ENCODE results near the gene IMPA2. TPM values are rescaled to one million over a fixed set of nuclear protein-coding genes. Genes with fewer than 3 reads are reported as not detected.

The IMPA2 gene
- total RNA-seq, 3 donors from 2014 or later (not counting 1 experiment from before 2014, with no cell fraction given), result 2.7 to 6.6 (median 3.6) TPM

DNA sequence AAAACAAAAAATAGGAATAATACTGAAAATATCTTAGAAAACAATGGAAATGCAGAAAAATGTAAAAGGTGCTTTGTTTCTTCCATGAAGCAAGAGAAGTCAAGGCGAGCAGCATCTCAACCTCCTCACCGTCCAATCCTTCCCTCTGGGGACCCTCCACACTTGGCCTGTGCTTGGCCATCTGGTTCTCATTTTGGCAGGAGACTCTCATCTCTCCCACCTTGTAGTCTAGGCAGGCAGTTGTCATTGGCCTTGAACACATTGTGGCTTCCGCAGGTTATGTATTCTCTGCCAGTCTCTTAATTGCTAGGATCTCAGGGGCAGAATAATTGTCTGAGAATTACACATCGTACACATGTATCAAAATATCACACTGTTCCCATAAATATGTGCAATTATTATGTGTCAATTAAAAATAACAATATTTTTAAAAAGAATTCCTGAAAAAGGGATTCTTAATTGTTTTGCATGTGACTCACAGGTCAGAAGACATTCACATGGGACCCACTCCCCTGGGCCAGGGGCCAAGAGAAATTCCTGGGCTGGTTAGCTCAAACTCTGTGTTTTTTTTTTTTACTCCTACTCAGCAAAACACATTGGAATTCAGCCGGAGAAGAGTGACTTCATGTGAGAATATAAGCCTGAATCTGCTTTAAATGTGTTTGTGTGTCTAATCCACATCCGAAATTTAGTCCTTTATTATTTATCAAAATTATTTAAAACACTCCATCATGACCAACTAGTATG, 98.4 kb downstream of the IMPA2 start:
- 79% methylated on average over 4 of the region's 6 CpGs for WGBS (ENCODE audit: insufficient coverage)
- H3K4me3 ChIP-seq (ENCODE audit: low read length), result no peak overlapping the region
- H3K36me3 ChIP-seq (ENCODE audit: control insufficient read depth, insufficient read depth, low read length), result no peaks in the 10 kb centered on the region
- H3K9me3 Mint-ChIP-seq, result no peaks in the 10 kb centered on the region
- H3K36me3 Mint-ChIP-seq, result no peaks in the 10 kb centered on the region
- no peak for ATAC-seq
- no peaks in the 10 kb centered on the region for H3K9me3 ChIP-seq (ENCODE audit: control insufficient read depth, insufficient read depth, low read length)
- H3K27ac Mint-ChIP-seq, result no peak overlapping the region
- no peak overlapping the region for H3K4me3 Mint-ChIP-seq
- TF ChIP-seq, protein P1, sequence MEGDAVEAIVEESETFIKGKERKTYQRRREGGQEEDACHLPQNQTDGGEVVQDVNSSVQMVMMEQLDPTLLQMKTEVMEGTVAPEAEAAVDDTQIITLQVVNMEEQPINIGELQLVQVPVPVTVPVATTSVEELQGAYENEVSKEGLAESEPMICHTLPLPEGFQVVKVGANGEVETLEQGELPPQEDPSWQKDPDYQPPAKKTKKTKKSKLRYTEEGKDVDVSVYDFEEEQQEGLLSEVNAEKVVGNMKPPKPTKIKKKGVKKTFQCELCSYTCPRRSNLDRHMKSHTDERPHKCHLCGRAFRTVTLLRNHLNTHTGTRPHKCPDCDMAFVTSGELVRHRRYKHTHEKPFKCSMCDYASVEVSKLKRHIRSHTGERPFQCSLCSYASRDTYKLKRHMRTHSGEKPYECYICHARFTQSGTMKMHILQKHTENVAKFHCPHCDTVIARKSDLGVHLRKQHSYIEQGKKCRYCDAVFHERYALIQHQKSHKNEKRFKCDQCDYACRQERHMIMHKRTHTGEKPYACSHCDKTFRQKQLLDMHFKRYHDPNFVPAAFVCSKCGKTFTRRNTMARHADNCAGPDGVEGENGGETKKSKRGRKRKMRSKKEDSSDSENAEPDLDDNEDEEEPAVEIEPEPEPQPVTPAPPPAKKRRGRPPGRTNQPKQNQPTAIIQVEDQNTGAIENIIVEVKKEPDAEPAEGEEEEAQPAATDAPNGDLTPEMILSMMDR (IDR thresholded peaks at IDR 0.05), result no peak
- intact Hi-C loops (cut with micrococcal nuclease), result no loop called here
- no peak for DNase-seq
- no peaks in the 10 kb centered on the region for H3K4me1 Mint-ChIP-seq
- no peaks in the 10 kb centered on the region for H3K27me3 ChIP-seq (ENCODE audit: control insufficient read depth, insufficient read depth, low read length)
- no peaks in the 10 kb centered on the region for H3K4me1 ChIP-seq (ENCODE audit: control insufficient read depth, insufficient read depth, low read length)
- peaks cover 8 to 16% of the 10 kb centered on the region in 2 donors for H3K27me3 Mint-ChIP-seq (ENCODE audit: low read depth in 2 of 2)
- no peak overlapping the region for H3K27ac ChIP-seq (ENCODE audit: low read length)

Other genes with a start within 250 kb of the IMPA2 start
- gene CHMP1B, start 130.1 kb upstream of the IMPA2 start, total RNA-seq, result 100 to 1,000 TPM in 2 of 3 donors, 10 to 100 TPM in 1; 99.4 to 132 (median 110) TPM
- gene MPPE1, start 73.2 kb upstream of the IMPA2 start, total RNA-seq, result 100 to 1,000 TPM in 2 of 3 donors, 10 to 100 TPM in 1; 98.3 to 110 (median 105) TPM
- not detected for gene ANKRD62, start 112.3 kb downstream of the IMPA2 start, total RNA-seq

All from natural killer cell (primary cell).